ENCODE results near the gene ATG16L2. TPM values are rescaled to one million over a fixed set of nuclear protein-coding genes. Genes with fewer than 3 reads are reported as not detected.

The ATG16L2 gene
- total RNA-seq, 1 experiment from 2014 or later: 22.2 TPM

Small RNA genes within 50 kb of the gene (microRNA-seq; reads per million reads assigned to microRNA genes)
- gene MIR4692 (ENCODE audit: borderline number of aligned reads): not detected

Other genes with a start within 250 kb of the ATG16L2 start
- gene PDE2A, start 140.0 kb upstream of the ATG16L2 start, total RNA-seq (2021): 3.7 to 5.0 TPM (median 4.9 TPM) in 3 replicates
- gene ARAP1, start 62.0 kb upstream of the ATG16L2 start, total RNA-seq (2021): 76.4 to 98.8 TPM (median 78.3 TPM) in 3 replicates
- 32.0 to 40.9 TPM (median 36.6 TPM) in 3 replicates for gene STARD10, start 20.4 kb upstream of the ATG16L2 start, total RNA-seq (2021)